Fibroblast of mammary gland (primary cell): Measurements from ENCODE around the gene KRTAP10-8.

Experiments
- DNase-seq: peaks from one replicate; pipeline ENCODE4 v3.0.0-alpha.2; 2010; ENCODE audit warnings: low read depth
- H3K4me3 ChIP-seq: 2 replicates; pipeline ENCODE4 v1.5.1; 2011; ENCODE audit warnings: low read depth, mild to moderate bottlenecking, low read length, moderate library complexity; ENCODE audit not compliant: control insufficient read depth
- CTCF ChIP-seq: conservative IDR thresholded peaks from 2 replicates; pipeline ENCODE4 v1.5.1; 2011; ENCODE audit warnings: low read depth, low read length, inconsistent platforms; ENCODE audit not compliant: control insufficient read depth, insufficient read depth

KRTAP10-8 gene

GRCh38 chr21:44650973-44651675 lies 39.2 kb downstream of the KRTAP10-8 start:
- TF ChIP-seq CTCF: no peak
- DNase-seq: no peak
- H3K4me3 ChIP-seq: no peak overlapping the region

DNA sequence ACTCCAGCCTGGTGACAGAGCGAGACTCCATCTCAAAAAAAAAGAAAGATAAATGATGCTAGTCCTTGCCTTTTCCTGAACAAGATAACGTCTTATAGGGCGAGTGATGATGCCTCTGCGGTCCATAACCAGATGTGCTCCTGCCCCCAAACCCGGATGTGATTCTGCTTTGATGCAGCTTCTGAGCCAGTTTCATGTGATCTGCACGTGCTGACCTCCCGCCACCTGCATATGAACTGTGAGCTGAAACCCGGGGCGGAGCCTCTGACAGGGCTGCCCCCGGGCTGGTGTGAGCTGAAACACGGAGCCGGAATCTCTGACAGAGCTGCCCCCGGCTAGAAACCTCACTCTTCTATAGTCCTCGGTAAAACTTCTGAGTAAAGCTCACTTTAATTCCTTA lies 41.2 kb downstream of the KRTAP10-8 start:
- H3K4me3 ChIP-seq: no peak overlapping the region
- no peak for DNase-seq
- TF ChIP-seq CTCF: no peak

DNA sequence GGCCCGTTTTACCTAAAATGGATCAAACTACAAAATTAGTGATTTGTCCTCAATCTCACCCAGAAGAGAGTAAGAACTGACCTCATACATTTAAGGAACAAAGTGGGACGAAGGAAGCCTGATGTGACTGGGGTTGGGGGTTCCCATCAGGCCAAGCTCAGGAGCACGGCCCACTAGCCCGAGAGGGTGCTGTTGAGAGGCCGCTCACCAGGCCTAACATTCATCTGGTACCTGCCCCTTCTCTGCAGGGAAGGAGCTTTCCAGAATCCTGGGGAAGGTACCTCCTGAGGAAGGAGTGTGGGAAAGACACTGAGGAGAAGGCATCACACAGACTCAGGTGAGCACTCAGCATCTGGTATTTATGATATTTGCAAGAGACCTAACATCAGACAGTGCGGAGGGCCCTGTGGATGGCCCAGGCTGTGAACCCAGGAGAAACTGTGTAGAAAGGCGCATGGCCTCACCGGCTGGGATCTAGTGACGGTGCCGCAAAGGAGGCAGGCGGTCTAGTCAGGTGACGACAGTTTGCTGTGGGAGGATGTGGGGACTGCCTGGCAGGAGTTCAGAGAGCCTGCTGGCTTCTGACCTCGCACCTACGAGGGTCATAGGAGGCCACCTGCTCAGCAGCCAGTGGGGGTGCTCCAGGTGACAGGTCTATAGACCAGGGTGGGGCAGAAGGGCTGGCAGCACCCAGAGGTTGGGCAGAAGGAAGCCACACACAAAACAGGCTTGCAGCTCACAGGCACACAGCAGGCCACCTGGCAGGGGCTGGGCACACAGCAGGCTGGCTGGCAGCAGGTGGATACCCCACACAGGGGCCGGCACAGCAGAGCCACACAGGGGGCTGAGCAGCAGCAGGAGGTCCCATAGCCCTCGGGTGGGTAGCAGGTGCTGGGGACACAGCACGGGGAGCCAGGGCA lies 42.0 kb downstream of the KRTAP10-8 start:
- H3K4me3 ChIP-seq: no peak overlapping the region
- no peak for DNase-seq
- TF ChIP-seq CTCF: no peak

- no peak for DNase-seq
- H3K4me3 ChIP-seq: no peak within 1 kb of the TSS
- TF ChIP-seq CTCF: no peak
Measured at GRCh38 chr21:44654576-44655175, 42.8 kb downstream of the KRTAP10-8 start, which contains the start of gene KRTAP12-4. Gene KRTAP12-4, minus strand, starts transcription at chr21:44654659. Its CDS starts 45 bp downstream, at chr21:44654614.

DNA sequence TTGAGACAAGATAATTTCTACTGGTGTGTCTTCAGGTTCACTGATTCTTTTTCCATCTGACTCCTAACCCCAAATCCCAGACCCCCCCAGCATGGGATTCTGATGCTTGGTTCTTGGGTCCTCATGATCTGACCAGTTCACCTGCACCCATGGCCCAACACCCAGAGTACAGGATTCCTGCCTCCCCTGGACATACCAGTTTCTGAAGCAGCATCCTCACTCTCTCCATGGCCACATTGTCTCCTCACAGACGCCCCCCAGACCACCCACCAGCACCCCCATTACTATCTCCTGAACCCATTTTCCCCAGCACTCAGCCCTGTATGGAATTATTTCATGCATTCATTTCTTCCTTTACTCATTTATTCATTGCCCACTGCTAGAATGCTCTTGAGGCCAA lies 45.0 kb downstream of the KRTAP10-8 start:
- H3K4me3 ChIP-seq: no peak overlapping the region
- no peak for TF ChIP-seq CTCF
- DNase-seq: no peak

DNA sequence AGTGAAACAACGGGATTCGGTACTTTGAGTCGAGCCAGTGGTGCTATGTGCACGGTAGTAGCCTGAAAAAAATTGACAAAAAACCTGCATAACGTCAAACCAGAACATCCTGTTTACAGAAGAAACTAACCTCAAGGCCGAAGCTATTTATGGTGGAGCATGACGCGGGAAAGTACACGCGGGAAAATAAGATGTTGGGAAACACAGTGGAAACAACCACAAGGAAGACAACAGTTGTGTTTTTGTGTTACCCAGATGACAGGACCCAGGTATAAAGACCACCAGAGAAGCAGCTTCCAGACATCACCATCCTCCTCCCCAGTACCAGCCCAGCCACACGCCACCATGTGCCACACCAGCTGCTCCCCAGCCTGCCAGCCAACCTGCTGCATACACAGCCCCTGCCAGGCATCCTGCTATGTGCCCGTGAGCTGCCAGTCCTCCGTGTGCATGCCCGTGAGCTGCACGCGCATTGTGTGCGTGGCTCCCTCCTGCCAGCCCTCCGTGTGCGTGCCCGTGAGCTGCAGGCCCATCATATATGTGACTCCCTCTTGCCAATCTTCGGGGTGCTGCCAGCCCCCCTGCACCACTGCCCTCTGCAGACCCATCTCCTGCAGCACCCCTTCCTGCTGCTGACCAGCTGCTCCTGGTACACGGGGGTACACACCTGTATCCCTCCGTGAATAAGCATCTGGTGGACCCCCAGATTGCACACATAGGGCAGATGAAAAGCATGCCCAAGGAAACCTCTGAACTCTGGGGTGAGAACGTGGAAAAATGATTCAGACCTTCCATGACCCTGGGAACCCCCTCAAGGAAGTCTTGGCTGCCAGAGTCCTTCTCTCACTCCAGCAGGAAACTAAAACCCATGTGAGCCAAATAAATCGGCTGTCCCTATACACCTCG lies 46.0 kb downstream of the KRTAP10-8 start, which contains the start of gene KRTAP12-3:
Gene KRTAP12-3 (plus strand): TSS at position 298 of the 906 bp plus-strand sequence. CDS start 48 bp downstream, at position 346.
- no peak for DNase-seq
- no peak for TF ChIP-seq CTCF
- no peak within 1 kb of the TSS for H3K4me3 ChIP-seq
